Prostate gland (tissue), 2 donors: ENCODE data around the gene TM9SF4.

Source experiments
- CTCF ChIP-seq, 4 experiments: fragments of 200-600 bp in 2 of 4; fragments of 450-650 bp in 2 of 4; sonication (generic) in 2 of 4; IDR thresholded peaks; 1 replicate in 3 of 4; 2 replicates in 1 of 4; pipeline ENCODE4 v1.5.1; 2016 to 2019; ENCODE audit warnings: antibody characterized with exemption in 4 of 4, mild to moderate bottlenecking in 2 of 4, moderate library complexity in 2 of 4
- POLR2A ChIP-seq: fragments of 450-650 bp; IDR thresholded peaks from one replicate; pipeline ENCODE4 v1.6.1; 2016; ENCODE audit warnings: antibody characterized with exemption, mild to moderate bottlenecking

GRCh38 chr20:32204205-32205109, 94.9 kb downstream of the TM9SF4 start:
- TF ChIP-seq CTCF (IDR thresholded peaks at IDR 0.05) = no peak
- TF ChIP-seq POLR2A = no peak
